MM.1S (cell line): ENCODE data around the gene HPSE.

Source experiments
- EZH2 ChIP-seq: fragments of 300-600 bp; sonication (generic); optimal IDR thresholded peaks from 2 replicates; pipeline ENCODE3; 2017; ENCODE audit warnings: low read depth, mild to moderate bottlenecking, antibody characterized with exemption, low read length, mixed read lengths
- EZH2phosphoT487 ChIP-seq: fragments of 300-600 bp; sonication (generic); IDR thresholded peaks from 2 replicates; pipeline ENCODE4 v1.6.1; 2018; ENCODE audit warnings: antibody characterized with exemption, low read length
- TF ChIP-seq, protein P1 (sequence below): fragments of 300-600 bp; sonication (generic); IDR thresholded peaks from 2 replicates; pipeline ENCODE4 v1.5.1; 2016; ENCODE audit warnings: antibody characterized with exemption, low read length, mixed read lengths

DNA sequence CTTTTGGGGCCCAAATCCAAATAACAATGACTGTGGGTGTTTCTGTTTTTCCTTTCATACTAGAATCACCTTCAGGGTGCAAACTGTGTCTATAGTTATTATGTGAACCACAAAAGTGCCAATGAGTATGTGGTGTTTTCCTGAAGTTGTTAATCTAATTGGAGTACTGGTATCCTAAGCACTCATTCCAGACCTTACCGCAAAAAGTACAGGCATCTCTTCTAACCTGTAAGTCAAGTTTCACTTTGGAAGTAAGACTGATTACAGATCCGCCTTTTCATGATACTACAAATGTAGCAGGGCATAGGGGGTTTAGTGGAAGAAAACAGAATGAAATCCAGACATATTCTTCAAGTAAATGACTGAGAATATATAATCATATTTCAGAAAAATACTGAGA lies 66.2 kb downstream of the HPSE start:
- TF ChIP-seq, protein P1, sequence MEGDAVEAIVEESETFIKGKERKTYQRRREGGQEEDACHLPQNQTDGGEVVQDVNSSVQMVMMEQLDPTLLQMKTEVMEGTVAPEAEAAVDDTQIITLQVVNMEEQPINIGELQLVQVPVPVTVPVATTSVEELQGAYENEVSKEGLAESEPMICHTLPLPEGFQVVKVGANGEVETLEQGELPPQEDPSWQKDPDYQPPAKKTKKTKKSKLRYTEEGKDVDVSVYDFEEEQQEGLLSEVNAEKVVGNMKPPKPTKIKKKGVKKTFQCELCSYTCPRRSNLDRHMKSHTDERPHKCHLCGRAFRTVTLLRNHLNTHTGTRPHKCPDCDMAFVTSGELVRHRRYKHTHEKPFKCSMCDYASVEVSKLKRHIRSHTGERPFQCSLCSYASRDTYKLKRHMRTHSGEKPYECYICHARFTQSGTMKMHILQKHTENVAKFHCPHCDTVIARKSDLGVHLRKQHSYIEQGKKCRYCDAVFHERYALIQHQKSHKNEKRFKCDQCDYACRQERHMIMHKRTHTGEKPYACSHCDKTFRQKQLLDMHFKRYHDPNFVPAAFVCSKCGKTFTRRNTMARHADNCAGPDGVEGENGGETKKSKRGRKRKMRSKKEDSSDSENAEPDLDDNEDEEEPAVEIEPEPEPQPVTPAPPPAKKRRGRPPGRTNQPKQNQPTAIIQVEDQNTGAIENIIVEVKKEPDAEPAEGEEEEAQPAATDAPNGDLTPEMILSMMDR: no peak
- no peak for TF ChIP-seq EZH2
- no peak for TF ChIP-seq EZH2phosphoT487
